PFSK-1 (cell line): ENCODE results near the gene TSPAN32.

Experiments
- POLR2AphosphoS5 ChIP-seq: IDR thresholded peaks from 2 replicates; pipeline ENCODE4 v1.6.1; 2012; ENCODE audit warnings: low read depth, mild to moderate bottlenecking, control low read depth, low read length, moderate library complexity
- REST ChIP-seq, 2 experiments: IDR thresholded peaks; 2 replicates each; pipeline versions ENCODE4 v1.6.1 to v1.8.0; 2011 to 2012; ENCODE audit warnings: low read depth in 2 of 2, low read length in 2 of 2, control low read depth in 1 of 2, inconsistent platforms in 1 of 2, mild to moderate bottlenecking in 1 of 2, moderate library complexity in 1 of 2; ENCODE audit not compliant: insufficient read depth in 1 of 2
- SIN3A ChIP-seq: IDR thresholded peaks from 2 replicates; pipeline ENCODE4 v1.6.1; 2012; ENCODE audit warnings: mild to moderate bottlenecking, low read length, moderate library complexity, borderline replicate concordance; ENCODE audit not compliant: insufficient read depth

GRCh38 chr11:2315395-2316168, 13.8 kb downstream of the TSPAN32 start:
- TF ChIP-seq REST (IDR thresholded peaks at IDR 0.05; ENCODE audit: insufficient read depth in 1 of 2, low read depth in 2 of 2, low read length in 2 of 2) (no peak), SIN3A (no peak), POLR2AphosphoS5 (no peak)
